OCI-LY1 (cell line): ENCODE measurements around the gene S1PR2.

ENCODE experiments used
- H2AFZ ChIP-seq: fragments of 200-600 bp; sonication (generic), shearing (Covaris generic); 2 replicates; pipeline ENCODE4 v1.6.0; 2014; ENCODE audit warnings: antibody characterized with exemption, mild to moderate bottlenecking, low read length
- H3F3A ChIP-seq: fragments of 200-600 bp; sonication (generic), shearing (Covaris generic); 2 replicates; pipeline ENCODE4 v1.6.0; 2014; ENCODE audit warnings: mild to moderate bottlenecking, antibody characterized with exemption, low read length, moderate library complexity; ENCODE audit not compliant: insufficient read depth
- H3K27ac ChIP-seq: fragments of 200-600 bp; sonication (generic); 2 replicates; pipeline ENCODE4 v1.5.1; 2014; ENCODE audit warnings: low read length, mixed run types, mild to moderate bottlenecking, low read depth; ENCODE audit not compliant: poor library complexity, severe bottlenecking
- H3K27me3 ChIP-seq: fragments of 200-600 bp; sonication (generic); 2 replicates; pipeline ENCODE4 v1.6.0; 2014; ENCODE audit warnings: antibody characterized with exemption, mild to moderate bottlenecking, low read length, moderate library complexity; ENCODE audit not compliant: insufficient read depth
- H3K36me3 ChIP-seq: fragments of 200-600 bp; sonication (generic); 2 replicates; pipeline ENCODE4 v1.6.1; 2014; ENCODE audit warnings: mild to moderate bottlenecking, antibody characterized with exemption, low read length, moderate library complexity, mixed read lengths; ENCODE audit not compliant: insufficient read depth
- H3K4me1 ChIP-seq: fragments of 200-600 bp; sonication (generic); 2 replicates; pipeline ENCODE4 v1.5.1; 2014; ENCODE audit warnings: mild to moderate bottlenecking, low read length, moderate library complexity; ENCODE audit not compliant: insufficient read depth, severe bottlenecking
- H3K4me2 ChIP-seq: fragments of 200-600 bp; sonication (generic), shearing (Covaris generic); 2 replicates; pipeline ENCODE4 v1.6.1; 2014; ENCODE audit warnings: low read length
- H3K4me3 ChIP-seq: fragments of 200-600 bp; sonication (generic); 2 replicates; pipeline ENCODE4 v1.5.1; 2014; ENCODE audit warnings: low read length, low read depth, mild to moderate bottlenecking, mixed read lengths; ENCODE audit not compliant: poor library complexity, severe bottlenecking
- H3K79me2 ChIP-seq: fragments of 200-600 bp; shearing (Covaris generic); 2 replicates; pipeline ENCODE4 v1.6.1; 2016; ENCODE audit warnings: mixed run types, low read length, mixed read lengths; ENCODE audit not compliant: insufficient read depth
- H3K9ac ChIP-seq: fragments of 200-600 bp; sonication (generic), shearing (Covaris generic); 2 replicates; pipeline ENCODE4 v1.6.1; 2014; ENCODE audit warnings: mild to moderate bottlenecking, low read length, mixed read lengths
- H3K9me2 ChIP-seq: fragments of 200-600 bp; sonication (generic), shearing (Covaris generic); 2 replicates; pipeline ENCODE4 v1.6.1; 2014; ENCODE audit warnings: low read depth, mild to moderate bottlenecking, low read length, mixed read lengths
- H3K9me3 ChIP-seq: fragments of 200-600 bp; shearing (Covaris generic); 2 replicates; pipeline ENCODE4 v1.6.1; 2014; ENCODE audit warnings: low read length, mixed read lengths
- H4K20me1 ChIP-seq: fragments of 200-600 bp; sonication (generic), shearing (Covaris generic); 2 replicates; pipeline ENCODE4 v1.6.0; 2016; ENCODE audit warnings: mild to moderate bottlenecking, low read length; ENCODE audit not compliant: insufficient read depth
- EZH2 ChIP-seq: fragments of 200-600 bp; sonication (generic), shearing (Covaris generic); IDR thresholded peaks from 2 replicates; pipeline ENCODE4 v1.8.0; 2017; ENCODE audit warnings: borderline replicate concordance, mixed run types, mild to moderate bottlenecking, antibody characterized with exemption, low read length, moderate library complexity, mixed read lengths
- TF ChIP-seq, protein P1 (sequence below): fragments of 200-600 bp; sonication (generic), shearing (Covaris generic); IDR thresholded peaks from 2 replicates; pipeline ENCODE4 v1.5.1; 2017; ENCODE audit warnings: mild to moderate bottlenecking, antibody characterized with exemption, low read length, moderate library complexity, mixed read lengths

S1PR2 gene

DNA sequence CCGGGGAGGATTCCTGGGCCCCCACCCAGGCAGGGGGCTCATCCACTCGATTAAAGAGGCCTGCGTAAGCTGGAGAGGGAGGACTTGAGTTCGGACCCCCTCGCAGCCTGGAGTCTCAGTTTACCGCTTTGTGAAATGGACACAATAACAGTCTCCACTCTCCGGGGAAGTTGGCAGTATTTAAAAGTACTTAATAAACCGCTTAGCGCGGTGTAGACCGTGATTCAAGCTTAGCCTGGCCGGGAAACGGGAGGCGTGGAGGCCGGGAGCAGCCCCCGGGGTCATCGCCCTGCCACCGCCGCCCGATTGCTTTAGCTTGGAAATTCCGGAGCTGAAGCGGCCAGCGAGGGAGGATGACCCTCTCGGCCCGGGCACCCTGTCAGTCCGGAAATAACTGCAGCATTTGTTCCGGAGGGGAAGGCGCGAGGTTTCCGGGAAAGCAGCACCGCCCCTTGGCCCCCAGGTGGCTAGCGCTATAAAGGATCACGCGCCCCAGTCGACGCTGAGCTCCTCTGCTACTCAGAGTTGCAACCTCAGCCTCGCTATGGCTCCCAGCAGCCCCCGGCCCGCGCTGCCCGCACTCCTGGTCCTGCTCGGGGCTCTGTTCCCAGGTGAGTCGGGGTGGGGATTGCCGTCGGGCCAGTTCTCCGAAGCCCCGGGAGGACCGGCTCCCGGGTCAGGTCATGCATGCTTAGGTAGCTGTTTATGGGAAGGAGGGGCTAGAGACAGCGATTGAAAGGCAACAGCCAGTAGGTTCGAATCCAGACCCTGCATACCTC, 39.7 kb upstream of the S1PR2 start, which contains the start of gene ICAM1:
Gene ICAM1 (plus strand): TSS at position 505 of the 779 bp plus-strand sequence. CDS start 40 bp downstream, at position 545.
- peak within 1 kb of the TSS; percentile 40 for H3K9ac ChIP-seq
- H3K27me3 ChIP-seq: no peaks in the 10 kb centered on the region
- no peaks in the 10 kb centered on the region for H3K9me2 ChIP-seq
- H3K79me2 ChIP-seq: no peaks in the 10 kb centered on the region
- peak within 1 kb of the TSS; percentile 58 for H3K4me3 ChIP-seq
- H4K20me1 ChIP-seq: no peaks in the 10 kb centered on the region
- H3K36me3 ChIP-seq: no peaks in the 10 kb centered on the region
- peaks cover 24% of the 10 kb centered on the region for H3K4me1 ChIP-seq
- H3K27ac ChIP-seq: peak within 1 kb of the TSS; percentile 58
- no peaks in the 10 kb centered on the region for H3K9me3 ChIP-seq
- peak within 1 kb of the TSS; percentile 74 for H3K4me2 ChIP-seq
- no peak within 1 kb of the TSS for H2AFZ ChIP-seq
- TF ChIP-seq EZH2: no peak
- TF ChIP-seq, protein P1, sequence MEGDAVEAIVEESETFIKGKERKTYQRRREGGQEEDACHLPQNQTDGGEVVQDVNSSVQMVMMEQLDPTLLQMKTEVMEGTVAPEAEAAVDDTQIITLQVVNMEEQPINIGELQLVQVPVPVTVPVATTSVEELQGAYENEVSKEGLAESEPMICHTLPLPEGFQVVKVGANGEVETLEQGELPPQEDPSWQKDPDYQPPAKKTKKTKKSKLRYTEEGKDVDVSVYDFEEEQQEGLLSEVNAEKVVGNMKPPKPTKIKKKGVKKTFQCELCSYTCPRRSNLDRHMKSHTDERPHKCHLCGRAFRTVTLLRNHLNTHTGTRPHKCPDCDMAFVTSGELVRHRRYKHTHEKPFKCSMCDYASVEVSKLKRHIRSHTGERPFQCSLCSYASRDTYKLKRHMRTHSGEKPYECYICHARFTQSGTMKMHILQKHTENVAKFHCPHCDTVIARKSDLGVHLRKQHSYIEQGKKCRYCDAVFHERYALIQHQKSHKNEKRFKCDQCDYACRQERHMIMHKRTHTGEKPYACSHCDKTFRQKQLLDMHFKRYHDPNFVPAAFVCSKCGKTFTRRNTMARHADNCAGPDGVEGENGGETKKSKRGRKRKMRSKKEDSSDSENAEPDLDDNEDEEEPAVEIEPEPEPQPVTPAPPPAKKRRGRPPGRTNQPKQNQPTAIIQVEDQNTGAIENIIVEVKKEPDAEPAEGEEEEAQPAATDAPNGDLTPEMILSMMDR: no peak; the same call in 1 of the 2 replicates
- H3F3A ChIP-seq: no peaks in the 10 kb centered on the region

- Histone ChIP-seq H3K4me1 (peaks cover 24% of the 10 kb centered on the region), H3K27me3 (no peaks in the 10 kb centered on the region), H3K36me3 (no peaks in the 10 kb centered on the region), H3K9ac (peak overlapping the region; percentile 40), H3K4me2 (peak overlapping the region; percentile 74), H4K20me1 (no peaks in the 10 kb centered on the region), H3K79me2 (no peaks in the 10 kb centered on the region), H3F3A (no peaks in the 10 kb centered on the region), H3K9me3 (no peaks in the 10 kb centered on the region), H3K9me2 (no peaks in the 10 kb centered on the region), H2AFZ (no peak overlapping the region), H3K4me3 (peak overlapping the region; percentile 58), H3K27ac (peak overlapping the region; percentile 58)
- TF ChIP-seq, protein P1: no peak
- TF ChIP-seq EZH2: no peak
Observed at GRCh38 chr19:10270180-10270615, 39.1 kb upstream of the S1PR2 start.

DNA sequence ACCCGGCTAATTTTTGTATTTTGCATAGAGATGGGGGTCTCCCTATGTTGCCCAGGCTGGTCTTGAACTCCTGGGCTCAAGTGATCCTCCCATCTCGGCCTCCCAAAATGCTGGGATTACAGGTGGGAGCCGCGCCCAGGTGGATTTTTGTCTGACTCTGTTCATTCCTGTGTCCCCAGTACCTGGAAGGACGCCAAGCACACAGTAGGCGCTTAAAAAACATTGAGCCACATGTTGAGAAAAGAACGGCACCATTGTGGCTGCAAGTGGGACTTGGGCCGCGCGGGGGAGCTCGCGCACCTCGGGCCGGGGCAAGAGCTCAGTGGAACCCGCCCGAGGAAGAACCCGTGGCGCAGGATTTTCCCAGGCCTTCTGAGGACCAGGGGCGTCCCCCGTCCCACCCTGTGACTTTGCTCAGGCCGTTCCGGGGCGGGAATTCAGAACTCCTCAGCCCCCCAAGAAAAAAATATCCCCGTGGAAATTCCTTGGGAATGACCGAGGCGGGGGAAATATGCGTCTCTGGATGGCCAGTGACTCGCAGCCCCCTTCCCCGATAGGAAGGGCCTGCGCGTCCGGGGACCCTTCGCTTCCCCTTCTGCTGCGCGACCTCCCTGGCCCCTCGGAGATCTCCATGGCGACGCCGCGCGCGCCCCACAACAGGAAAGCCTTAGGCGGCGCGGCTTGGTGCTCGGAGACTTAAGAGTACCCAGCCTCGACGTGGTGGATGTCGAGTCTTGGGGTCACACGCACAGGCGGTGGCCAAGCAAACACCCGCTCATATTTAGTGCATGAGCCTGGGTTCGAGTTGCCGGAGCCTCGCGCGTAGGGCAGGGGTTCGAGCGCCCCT, 38.4 kb upstream of the S1PR2 start:
- no peaks in the 10 kb centered on the region for H3K9me2 ChIP-seq

More for the DNA sequence above, 38.4 kb upstream of the S1PR2 start:
- no peaks in the 10 kb centered on the region for H3K36me3 ChIP-seq
- no peaks in the 10 kb centered on the region for H3K79me2 ChIP-seq
- H3K4me3 ChIP-seq: peak overlapping the region; percentile 58
- H4K20me1 ChIP-seq: no peaks in the 10 kb centered on the region
- H2AFZ ChIP-seq: no peak overlapping the region
- H3K4me1 ChIP-seq: peaks cover 24% of the 10 kb centered on the region
- H3K9ac ChIP-seq: no peak overlapping the region; the same call in 1 of the 2 replicates
- H3K27me3 ChIP-seq: no peaks in the 10 kb centered on the region
- H3K9me3 ChIP-seq: no peaks in the 10 kb centered on the region
- H3K27ac ChIP-seq: no peak overlapping the region
- H3F3A ChIP-seq: no peaks in the 10 kb centered on the region
- TF ChIP-seq, protein P1: peak; percentile 94
- TF ChIP-seq EZH2: no peak
- peak overlapping the region; percentile 74 for H3K4me2 ChIP-seq
